ENCODE measurements around the gene CPTP.

CPTP gene

DNA sequence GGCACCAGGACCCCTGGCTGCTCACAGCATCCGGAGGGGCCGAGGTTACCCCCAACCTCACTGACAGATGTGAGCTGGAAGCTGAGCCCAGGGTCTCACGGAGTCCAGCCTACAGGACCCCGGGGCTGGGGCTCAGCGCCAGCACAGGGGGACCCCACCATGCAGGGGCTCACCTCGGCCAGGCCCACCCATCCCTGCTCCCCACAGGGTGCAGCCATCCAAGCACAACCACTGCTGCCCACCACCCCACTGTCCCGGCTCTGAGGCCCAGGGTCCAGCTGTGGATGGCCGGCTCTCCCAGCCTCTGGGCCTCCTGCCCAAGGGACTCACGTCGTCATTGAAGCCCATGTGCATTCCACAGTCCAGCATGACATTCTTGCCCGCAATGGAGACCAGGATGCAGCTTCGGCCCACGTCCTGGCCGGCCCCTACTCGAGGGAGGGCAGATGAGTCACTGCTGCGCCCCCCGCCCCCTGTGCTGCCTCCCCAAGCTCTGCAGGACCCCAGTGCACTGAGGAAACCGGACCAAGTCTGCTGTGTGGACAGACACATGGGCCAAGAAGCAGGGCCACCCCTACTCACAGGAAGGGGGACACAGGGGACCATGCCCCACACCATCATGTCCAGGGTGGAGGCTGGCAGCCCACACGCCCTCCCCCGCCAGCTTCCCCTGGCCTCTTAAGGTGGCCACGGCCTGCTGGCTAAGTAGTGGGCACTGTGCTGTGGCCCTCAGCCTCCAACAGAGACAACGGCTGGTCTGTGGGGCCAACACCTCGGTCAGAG lies 3.7 kb upstream of the CPTP start:
- DNase-seq = no peak

DNA sequence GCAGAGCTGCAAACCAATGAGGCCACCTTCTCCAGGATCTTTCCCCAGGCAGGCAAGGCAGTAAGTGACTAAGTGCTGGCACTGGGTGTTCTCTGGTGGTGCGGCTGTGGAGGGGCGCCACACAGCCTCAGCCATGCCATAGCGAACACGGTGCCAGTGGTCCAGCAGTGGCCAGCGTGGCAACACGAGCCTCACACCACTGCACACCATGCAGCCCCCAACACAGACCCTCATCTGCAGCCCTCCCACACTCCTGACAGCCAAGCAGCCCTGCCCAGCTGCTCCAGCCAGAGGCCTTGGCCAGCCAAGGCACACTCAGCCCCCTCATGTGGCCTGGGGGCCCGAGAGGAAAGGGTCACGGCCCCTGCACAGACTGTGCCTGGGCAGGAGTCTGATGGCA lies 3.1 kb upstream of the CPTP start:
- DNase-seq = no peak

DNA sequence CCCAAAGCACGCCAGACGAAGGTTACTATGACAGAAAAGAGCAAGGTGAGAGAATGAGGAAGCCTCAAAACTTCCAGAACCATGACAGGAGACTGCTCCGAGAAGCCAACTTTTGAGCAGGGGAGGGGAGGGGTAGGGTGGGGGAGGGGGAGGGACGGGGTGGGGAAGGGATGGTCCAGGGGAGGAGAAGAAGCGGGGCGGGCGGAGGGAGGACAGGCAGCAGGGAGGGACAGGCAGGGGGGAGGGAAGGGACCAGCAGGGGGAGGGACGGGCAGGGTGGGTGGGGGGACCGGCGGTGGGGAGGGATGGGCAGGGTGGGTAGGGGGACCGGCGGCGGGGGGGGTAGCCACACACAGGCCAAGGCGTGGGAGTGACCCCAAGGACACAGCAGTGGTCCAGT lies 2.2 kb upstream of the CPTP start:
- DNase-seq = no peak

DNA sequence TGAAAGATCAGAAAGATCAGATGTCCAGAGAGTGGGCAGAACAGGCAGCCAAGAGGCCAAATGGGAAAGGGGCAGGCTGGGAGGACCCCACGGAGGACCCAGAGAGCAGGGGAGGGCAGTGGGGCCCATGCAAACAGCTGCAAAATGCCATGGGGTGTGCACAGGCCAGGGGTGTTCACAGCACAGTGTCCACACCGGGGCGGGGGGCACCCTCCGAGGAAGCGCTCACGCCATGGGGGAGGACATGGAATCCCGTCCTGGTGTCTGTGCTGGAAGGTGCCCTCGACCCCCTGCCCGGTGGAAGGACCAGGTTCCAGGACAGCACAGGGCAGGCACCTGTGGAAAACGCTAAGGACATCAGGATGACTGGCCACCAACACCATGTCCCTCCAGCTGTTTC lies 1.6 kb upstream of the CPTP start:
- no peak for DNase-seq

DNA sequence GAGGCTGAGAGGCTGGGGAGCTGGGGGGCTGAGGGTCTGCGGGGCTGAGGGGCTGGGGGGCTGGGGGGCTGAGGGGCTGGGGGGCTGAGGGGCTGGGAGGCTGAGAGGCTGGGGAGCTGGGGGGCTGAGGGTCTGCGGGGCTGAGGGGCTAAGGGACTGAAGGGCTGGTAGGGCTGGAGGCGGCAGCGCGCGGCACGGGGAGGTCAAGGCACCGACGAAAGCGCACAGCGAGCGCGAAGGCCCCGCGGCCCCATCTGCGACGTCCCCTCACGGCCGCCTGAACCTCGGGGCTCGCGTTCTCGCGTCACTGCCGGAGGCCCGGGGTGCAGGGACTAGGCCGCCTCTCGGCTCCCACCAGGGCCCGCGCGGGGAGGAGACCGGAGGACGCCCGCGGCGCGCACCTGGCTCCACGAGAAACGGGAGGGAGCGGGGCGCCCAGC lies 498 bp upstream of the CPTP start:
- DNase-seq = no peak

DNA sequence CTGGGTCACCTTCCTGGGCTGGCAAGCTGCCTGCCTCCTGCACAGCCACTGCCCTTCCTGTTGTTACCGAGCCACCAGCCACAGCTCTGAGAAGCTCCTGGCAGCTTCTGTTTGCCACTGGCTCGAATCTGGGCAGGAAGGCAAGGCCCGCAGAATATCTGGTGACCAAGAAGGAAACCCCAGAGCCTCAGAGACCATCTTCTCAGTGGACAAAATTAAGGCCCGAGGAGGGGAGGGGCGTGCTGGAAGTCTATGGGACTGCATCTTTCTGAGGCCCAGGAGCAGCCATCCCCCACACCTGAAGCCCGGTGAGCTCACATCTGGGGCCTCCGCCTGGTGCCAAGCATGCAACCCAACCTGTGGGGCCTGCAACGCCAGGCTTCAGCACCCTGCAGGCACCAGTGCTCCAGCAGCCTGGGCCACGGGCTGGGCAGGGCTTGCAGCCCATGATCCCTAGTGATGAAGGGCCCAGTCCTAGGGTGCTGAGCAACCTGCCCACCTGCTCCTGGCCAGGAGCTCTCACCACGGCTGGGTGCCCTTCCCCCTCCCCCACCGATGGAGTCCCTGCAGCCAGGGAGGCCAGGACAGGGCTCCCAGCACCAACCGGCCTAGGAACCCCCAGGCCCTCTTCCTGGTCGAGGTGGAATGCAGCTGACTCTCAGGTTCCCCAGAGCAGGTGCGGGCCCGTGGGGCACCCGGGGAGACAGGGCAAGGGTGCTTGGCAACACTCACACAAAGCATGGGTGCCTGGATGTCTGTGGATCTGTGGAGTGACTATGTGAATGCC lies 879 bp downstream of the CPTP start:
- no peak for DNase-seq

DNA sequence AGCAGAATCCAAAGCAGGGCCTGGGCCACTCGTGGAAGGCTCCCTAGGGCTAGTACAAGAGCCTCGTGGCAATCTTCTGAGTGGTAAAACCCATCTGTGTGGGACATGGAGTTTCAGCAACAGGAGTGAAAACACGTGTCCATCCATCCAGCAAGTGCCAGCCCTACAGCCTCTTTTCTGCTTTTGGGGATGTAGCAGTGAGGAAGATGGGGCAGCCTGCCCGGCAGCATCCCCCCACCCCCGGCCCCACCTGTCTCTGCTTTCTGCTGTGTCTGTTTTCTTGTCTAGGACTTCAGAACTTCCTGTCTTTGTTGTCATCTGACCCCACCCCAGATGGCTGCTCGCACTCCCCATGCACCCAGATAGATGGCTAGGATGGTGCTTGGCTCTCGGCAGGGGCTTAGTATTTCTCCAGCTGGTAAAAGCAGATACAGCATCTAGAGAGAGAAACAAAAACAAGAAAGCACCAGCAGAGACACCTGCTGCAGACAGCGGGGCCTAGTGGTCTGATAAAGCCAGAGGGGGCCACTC lies 1.5 kb downstream of the CPTP start:
- DNase-seq = no peak

DNA sequence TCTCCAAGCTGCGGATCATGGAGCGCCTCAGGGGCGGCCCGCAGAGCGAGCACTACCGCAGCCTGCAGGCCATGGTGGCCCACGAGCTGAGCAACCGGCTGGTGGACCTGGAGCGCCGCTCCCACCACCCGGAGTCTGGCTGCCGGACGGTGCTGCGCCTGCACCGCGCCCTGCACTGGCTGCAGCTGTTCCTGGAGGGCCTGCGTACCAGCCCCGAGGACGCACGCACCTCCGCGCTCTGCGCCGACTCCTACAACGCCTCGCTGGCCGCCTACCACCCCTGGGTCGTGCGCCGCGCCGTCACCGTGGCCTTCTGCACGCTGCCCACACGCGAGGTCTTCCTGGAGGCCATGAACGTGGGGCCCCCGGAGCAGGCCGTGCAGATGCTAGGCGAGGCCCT lies 2.7 kb downstream of the CPTP start:
- no peak for DNase-seq

DNA sequence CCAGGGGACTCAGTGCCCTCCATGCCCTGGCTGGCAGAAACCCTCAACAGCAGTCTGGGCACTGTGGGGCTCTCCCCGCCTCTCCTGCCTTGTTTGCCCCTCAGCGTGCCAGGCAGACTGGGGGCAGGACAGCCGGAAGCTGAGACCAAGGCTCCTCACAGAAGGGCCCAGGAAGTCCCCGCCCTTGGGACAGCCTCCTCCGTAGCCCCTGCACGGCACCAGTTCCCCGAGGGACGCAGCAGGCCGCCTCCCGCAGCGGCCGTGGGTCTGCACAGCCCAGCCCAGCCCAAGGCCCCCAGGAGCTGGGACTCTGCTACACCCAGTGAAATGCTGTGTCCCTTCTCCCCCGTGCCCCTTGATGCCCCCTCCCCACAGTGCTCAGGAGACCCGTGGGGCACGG lies 3.7 kb downstream of the CPTP start:
- no peak for DNase-seq

DNA sequence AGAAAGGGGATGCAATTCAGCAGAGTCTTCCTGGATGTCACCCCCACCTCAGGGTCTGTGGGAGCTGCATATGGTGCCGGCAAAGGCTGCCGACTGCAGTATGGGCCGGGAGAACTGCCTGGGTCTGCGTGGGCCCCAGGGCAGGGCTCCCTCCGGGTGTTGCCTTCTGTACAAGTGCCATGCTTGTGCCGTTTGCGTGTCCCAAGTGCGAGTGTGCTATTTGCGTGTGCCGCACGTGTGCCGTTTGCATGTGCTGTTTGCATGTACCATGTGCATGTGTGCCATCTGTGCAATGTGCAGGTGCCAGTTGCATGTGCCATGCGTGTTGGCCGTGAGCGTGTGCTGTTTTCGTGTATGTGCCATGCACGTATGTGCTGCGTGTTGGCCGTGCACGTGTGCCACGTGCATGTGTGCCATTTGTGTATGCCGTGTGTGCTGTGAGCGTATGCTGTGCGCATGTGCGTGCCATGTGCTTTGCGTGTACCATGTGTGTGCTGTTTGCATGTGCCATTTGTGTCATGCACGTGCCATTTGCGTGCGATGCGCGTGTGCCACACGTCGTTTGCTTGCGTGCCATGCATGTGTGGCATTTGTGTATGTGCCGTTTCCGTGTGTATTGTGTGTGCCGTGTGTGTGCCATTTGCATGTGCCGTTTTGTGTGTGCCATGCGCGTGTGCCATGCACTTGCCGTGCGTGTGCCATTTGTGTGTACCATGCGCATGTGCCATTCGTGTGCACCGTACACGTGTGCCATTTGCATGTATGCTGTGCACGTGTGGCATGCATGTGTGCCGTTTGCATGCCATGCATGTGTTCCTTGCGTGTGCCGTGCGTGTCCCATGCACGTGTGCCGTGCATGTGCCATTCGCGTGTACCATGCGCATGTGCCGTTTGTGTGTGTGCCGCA lies 5.0 kb downstream of the CPTP start:
- no peak for DNase-seq

DNA sequence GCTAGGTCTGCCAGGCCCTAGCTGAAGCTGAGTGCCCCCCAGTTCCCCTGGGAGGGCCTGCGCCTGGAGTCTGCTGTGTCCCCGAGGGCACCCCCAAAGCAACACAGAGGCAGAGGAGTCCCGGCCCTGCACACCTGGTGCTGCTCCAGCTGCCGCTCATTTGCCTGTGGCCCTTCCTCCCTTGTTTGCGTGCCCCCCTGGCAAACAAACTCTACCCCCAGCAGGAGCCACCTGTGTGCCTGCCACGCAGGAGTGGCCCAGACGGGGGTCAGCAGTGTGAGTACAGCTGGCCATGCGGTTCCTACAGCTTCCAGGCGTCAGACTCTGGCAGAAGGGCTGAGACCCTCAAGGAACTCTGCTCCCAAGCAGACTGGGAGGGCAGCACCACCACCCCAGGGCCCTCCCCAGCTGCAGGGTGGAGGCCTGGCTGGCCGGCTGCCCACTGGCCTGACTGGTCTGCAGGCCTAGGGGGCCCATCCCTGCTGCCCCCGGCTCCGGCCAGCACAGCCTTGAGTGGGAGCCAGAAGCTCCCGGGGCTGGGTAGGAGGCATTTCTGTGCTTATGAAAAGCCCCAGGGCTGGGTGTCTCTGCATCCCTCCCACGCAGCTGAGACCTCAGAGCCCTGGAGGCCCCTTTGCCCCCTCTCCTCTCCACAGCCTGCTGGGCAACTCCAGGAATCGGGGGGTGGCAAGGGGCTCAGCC lies 5.9 kb downstream of the CPTP start:
- no peak for DNase-seq

DNA sequence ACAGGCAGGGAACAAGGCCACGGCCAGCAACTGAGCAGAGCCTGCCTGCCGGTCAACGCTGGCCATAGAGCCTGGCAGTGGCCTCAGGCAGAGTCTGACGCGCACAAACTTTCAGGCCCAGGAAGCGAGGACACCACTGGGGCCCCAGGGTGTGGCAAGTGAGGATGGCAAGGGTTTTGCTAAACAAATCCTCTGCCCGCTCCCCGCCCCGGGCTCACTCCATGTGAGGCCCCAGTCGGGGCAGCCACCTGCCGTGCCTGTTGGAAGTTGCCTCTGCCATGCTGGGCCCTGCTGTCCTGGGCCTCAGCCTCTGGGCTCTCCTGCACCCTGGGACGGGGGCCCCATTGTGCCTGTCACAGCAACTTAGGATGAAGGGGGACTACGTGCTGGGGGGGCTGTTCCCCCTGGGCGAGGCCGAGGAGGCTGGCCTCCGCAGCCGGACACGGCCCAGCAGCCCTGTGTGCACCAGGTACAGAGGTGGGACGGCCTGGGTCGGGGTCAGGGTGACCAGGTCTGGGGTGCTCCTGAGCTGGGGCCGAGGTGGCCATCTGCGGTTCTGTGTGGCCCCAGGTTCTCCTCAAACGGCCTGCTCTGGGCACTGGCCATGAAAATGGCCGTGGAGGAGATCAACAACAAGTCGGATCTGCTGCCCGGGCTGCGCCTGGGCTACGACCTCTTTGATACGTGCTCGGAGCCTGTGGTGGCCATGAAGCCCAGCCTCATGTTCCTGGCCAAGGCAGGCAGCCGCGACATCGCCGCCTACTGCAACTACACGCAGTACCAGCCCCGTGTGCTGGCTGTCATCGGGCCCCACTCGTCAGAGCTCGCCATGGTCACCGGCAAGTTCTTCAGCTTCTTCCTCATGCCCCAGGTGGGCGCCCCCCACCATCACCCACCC lies 6.7 kb downstream of the CPTP start, which contains the start of gene TAS1R3:
Gene TAS1R3, plus strand, starts transcription at position 213 of the 898 bp plus-strand sequence. Its CDS starts 66 bp downstream, at position 279.
- no peak for DNase-seq

DNA sequence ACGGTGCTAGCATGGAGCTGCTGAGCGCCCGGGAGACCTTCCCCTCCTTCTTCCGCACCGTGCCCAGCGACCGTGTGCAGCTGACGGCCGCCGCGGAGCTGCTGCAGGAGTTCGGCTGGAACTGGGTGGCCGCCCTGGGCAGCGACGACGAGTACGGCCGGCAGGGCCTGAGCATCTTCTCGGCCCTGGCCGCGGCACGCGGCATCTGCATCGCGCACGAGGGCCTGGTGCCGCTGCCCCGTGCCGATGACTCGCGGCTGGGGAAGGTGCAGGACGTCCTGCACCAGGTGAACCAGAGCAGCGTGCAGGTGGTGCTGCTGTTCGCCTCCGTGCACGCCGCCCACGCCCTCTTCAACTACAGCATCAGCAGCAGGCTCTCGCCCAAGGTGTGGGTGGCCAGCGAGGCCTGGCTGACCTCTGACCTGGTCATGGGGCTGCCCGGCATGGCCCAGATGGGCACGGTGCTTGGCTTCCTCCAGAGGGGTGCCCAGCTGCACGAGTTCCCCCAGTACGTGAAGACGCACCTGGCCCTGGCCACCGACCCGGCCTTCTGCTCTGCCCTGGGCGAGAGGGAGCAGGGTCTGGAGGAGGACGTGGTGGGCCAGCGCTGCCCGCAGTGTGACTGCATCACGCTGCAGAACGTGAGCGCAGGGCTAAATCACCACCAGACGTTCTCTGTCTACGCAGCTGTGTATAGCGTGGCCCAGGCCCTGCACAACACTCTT lies 7.6 kb downstream of the CPTP start:
- DNase-seq = no peak

DNA sequence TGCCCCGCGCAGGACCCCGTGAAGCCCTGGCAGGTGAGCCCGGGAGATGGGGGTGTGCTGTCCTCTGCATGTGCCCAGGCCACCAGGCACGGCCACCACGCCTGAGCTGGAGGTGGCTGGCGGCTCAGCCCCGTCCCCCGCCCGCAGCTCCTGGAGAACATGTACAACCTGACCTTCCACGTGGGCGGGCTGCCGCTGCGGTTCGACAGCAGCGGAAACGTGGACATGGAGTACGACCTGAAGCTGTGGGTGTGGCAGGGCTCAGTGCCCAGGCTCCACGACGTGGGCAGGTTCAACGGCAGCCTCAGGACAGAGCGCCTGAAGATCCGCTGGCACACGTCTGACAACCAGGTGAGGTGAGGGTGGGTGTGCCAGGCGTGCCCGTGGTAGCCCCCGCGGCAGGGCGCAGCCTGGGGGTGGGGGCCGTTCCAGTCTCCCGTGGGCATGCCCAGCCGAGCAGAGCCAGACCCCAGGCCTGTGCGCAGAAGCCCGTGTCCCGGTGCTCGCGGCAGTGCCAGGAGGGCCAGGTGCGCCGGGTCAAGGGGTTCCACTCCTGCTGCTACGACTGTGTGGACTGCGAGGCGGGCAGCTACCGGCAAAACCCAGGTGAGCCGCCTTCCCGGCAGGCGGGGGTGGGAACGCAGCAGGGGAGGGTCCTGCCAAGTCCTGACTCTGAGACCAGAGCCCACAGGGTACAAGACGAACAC lies 8.3 kb downstream of the CPTP start:
- DNase-seq = no peak

DNA sequence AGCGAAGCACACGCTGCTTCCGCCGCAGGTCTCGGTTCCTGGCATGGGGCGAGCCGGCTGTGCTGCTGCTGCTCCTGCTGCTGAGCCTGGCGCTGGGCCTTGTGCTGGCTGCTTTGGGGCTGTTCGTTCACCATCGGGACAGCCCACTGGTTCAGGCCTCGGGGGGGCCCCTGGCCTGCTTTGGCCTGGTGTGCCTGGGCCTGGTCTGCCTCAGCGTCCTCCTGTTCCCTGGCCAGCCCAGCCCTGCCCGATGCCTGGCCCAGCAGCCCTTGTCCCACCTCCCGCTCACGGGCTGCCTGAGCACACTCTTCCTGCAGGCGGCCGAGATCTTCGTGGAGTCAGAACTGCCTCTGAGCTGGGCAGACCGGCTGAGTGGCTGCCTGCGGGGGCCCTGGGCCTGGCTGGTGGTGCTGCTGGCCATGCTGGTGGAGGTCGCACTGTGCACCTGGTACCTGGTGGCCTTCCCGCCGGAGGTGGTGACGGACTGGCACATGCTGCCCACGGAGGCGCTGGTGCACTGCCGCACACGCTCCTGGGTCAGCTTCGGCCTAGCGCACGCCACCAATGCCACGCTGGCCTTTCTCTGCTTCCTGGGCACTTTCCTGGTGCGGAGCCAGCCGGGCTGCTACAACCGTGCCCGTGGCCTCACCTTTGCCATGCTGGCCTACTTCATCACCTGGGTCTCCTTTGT lies 9.1 kb downstream of the CPTP start:
- no peak for DNase-seq

DNA sequence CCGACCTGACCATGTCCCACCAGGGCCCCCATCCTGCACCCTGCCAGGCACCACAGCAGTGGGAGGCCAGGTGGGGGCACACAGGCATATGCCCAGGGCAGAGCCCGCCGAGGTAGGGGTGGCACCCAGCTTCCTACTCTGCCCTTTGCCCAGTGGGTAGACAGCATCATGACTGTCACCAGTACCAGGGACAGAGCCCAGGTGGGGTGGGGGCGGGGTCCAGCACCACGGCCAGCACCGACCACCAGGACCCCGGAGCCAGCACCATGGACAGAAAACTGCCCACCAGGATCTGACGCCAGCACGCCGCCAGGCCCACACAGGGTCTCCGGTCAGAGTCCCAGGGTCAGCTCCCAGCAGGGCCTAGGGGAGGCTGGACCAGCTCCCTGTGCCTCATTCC lies 10.2 kb downstream of the CPTP start:
- DNase-seq = no peak

DNA sequence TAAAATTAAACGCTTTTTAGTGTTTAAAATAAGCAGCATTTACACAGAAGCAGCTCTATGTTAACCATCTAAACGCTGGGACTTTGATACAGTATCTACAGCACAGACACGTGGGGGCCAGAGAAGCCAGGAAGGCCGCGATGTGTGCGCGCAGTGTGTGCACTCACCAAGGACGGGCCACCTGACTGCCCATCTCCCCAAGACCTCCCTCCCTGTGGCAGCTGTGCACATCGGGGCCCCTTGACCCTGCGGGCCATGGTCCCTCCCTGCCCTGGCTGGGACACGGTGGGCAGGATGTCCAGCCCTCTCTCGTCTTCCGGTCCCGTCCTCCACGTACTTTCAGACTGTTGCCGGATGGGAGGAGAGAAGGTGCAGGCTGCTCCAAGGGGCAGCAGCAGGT lies 10.7 kb downstream of the CPTP start:
- DNase-seq = no peak

DNA sequence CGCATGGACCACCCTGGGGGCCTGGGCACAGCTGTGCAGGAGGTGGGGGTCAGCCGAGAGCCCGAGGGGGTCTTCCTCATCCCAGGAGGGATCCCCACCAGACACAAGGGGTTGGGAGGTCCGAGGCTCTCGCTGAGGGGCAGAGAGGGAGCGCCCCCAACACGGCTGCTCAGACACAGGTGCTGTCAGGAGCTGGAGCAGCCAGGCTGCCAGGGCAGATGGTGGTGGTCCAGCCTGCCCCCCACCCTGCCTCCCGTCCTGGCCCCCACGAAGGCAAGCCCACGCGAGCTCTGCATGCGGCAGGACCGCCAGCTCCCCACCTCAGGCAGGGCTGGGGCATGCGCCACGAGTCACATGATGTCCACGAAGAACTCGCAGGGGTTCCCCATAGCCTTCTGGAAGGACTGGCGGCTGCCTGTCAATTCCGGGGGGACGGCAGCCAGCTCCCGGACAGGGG lies 11.2 kb downstream of the CPTP start:
- DNase-seq = no peak

DNA sequence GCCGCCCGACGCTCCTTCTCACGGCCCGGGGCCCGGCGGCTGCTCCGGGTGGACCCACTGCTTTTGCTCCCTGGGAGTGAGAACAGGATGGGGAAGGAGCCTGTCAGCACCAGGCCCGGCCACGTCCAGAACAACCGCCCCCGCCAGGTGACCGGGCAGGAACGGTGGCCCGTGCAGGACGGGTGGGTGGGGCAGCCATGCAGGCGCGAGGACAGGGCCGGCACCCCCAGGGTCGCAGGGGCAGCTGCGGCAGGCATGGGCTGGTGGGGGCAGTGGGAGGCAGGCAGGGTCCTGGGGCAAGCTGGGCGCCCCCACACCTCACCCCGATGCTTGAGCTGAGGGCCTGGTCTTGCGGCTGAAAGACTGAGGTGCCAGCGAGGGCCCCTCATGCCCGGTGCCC lies 11.8 kb downstream of the CPTP start:
- DNase-seq = no peak
